HG02798 (cell line): Measurements from ENCODE around the gene PDE1A.

ENCODE experiments used
- ATAC-seq: cut with Tn5 transposase; IDR thresholded peaks from one replicate; pipeline ENCODE4 v1.9.1; 2021; ENCODE audit warnings: mild to moderate bottlenecking; ENCODE audit not compliant: unreplicated experiment, poor library complexity

The PDE1A gene

DNA sequence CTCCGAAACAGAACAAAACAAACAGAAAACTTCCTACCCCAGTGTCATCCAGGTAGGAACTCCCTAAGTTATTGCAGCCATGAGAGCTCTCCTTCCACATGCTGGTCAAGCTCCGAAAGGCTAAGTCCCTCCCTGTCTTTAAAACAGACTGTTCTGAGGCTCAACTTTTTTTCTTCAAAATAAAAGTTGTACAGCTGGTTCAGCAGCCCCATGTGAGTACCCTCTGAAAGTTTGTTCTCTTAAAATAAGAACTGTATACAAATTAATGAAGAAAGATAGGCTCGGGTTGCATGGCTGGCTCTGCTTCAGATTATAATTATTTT lies at the start of gene PDE1A:
PDE1A (minus strand) TSS at position 119 of the 323 bp plus-strand sequence.
- no peak for ATAC-seq

DNA sequence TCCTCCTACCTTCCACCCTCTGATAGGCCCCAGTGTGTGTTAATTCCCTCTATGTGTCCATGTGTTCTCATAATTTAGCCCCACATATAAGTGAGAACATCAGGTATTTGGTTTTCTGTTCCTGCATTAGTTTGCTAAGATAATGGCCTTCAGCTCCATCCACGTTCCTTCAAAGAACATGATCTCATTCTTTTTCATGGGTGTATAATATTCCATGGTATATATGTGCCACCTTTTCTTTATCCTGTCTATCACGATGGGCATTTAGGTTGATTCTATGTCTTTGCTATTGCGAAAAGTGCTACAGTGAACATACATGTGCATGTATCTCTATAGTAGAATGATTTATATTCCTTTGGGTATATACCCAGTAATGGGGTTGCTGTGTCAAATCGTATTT lies 46.8 kb upstream of the PDE1A start:
- no peak for ATAC-seq

DNA sequence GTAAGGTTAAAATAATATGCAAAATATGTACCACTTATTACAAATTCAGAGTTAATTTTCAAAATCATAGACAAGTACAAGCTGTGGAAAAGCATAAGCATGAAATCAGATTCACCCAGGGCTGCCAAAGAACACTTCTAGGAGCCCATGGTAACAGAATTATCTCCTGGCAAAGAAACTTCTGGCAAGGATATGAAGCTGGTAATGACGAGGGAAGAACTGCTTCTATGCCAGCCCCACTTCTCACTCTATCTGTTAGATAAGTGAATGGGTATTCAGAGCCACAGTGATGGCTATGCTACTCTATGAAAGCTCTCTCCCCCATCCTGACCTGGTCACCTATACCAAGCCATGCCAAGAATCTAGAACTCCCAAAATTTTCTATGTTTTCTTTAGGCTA lies 36.9 kb upstream of the PDE1A start:
- no peak for ATAC-seq

DNA sequence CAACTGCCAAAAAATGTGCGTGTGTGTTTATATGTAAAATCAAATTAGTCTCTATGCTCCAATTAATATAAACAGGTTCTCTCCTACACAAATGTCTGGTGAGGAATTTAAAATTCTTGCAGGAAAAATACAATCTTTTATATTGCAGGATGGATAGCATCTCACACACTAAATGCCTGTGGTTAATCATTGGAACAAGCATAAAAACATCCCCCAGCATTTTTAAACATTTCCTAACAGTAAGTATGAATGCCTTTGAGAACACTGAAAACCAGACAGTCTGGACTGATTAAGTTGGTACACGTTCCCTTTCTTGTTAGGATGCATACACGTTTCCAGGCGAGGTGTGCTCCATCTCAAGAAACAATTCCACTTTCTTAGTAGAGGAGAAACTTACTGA lies 29.9 kb upstream of the PDE1A start:
- no peak for ATAC-seq

DNA sequence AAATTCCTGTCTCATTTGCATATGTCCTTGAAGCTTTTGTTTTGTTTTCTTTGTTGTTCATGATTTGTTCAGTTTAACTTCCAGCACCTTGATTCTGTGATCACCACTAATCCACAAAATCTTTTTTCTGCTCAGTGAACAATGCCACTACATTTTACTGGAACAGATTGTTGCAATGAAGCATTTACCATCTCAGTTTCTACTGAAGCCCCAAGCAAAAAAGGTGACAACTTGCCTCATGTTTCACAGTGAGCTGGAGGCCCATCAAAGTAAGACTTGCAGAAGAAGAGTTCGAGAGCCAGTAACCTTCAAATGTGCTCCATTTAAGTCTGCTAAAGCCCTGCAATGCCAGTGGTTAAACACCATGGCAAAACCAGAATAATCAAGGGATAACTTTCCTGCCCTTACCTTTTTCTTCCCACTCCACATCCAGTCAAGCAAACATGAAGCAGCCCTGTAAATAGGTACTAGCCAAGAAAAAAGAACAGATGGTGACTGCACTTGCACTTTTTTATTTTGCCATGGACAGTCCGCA lies 25.7 kb upstream of the PDE1A start:
- ATAC-seq: no peak

GRCh38 chr2:182448371-182448770 lies 21.5 kb upstream of the PDE1A start:
- ATAC-seq: no peak

DNA sequence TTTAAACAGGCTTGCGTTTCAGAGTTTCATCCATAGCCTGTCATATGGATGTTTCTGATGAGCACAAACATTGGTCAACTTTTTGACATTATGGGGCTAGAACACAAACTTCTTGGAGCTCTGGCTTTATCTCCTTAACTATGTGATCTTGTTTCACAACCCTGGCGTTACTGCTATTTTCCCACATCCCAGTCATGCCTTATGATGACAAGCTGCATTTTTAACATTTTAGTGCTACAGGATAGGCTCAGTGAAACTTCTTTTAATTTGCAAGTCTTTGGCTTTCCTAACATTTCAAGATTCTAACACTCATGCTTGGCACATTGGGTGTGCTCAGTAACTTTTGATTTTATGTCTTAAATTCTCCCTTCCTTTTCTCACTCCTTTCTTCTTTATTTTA lies 21.0 kb upstream of the PDE1A start:
- no peak for ATAC-seq

DNA sequence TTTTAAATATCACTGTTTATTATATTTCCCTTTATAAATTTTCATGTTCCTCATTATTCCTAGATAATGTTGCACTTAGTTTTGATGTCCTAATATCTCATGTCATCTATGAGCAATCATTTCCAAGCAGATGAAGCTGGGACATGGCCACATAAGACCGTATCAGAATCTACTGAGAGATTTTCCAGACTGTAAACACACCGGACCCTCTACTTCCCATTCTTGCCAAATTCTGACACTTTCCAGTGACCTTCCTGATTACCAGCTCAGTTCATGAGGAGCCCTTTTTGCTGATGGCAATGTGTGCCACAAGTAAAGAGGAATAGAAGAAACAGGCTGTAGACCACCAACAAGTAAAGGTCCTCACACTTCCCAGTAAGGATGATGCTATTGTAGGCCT lies 20.3 kb upstream of the PDE1A start:
- no peak for ATAC-seq

DNA sequence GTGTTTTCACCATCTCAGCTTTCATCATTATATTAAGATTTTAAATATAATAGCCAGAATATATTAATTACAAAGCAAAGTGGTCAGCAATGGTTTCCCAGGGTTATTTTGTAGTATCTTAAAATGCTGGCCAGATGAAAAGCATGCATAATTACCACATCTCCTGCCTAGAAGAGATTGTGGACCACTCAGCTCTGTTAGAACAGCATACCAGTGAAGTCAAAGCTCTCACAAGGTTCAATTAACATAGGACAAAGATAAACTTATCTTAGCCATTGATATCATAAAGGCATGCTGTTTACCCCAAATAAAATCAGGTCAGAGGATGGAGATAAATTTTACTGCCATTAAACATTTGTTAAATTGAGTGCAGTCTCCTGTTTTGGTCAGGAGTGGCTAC lies 19.3 kb upstream of the PDE1A start:
- ATAC-seq: no peak

DNA sequence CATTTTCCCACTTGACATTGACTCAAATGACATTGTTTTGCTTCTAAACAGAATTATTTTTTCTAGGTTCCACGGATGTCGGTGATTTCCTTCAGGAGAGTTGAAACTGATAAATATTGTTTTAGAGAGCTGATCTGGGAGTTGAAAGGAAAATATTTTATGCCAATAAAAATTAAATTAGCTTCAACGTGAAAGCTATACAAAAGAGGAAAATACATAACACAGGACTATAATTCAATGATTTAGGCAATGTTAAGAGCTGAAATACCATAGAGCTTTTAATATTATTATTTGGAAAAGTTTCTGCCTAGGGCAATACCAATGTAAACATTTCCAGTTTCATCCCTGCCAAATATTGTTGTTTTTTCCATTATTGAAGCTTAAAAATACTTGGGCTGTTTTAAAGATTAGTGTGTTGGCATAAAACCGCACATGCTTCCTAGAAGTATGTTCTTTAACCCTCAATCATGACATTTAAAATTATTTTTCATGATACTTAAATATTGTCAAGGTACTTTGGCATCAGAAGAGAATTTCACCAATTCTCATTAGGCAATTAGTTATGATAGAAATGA lies 18.6 kb upstream of the PDE1A start:
- ATAC-seq: no peak

DNA sequence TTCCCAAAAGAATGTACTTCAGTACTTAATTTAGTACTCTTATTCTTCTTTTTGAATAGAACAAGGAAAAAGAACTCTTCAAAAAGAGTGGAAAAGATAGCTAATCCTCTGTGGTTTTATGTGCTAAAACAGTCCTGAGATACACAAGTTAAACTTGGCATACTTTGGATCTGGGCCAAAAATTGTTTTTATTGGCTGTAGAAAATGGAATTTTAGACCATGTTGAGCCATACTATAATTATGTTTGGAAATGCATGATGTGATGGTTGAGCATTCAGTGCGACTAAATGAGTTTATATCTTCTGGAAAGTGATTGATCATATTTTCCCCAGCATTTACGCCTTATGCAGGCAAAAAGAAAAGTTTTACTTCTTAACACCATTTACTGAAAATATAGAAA lies 18.0 kb upstream of the PDE1A start:
- no peak for ATAC-seq

GRCh38 chr2:182444170-182444569 lies 17.3 kb upstream of the PDE1A start:
- ATAC-seq: peak; percentile 37

DNA sequence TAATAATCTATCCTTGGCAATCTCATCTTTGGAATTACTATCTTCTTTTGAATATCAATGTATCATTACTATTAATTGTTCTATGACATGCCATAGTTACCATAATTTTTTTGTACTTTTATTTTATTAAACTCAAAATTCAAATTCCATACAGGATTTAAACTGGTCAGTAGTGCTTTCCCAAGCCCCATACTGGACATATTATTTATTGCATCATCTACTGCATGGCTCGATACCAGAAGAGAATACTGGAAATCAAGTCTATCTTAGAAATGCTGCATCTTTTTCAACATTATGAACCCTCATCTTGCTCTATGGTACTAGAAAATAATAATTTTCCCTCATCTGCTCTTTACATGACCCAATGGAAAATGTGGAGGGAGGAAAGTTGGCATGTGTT lies 9.4 kb upstream of the PDE1A start:
- ATAC-seq: no peak

DNA sequence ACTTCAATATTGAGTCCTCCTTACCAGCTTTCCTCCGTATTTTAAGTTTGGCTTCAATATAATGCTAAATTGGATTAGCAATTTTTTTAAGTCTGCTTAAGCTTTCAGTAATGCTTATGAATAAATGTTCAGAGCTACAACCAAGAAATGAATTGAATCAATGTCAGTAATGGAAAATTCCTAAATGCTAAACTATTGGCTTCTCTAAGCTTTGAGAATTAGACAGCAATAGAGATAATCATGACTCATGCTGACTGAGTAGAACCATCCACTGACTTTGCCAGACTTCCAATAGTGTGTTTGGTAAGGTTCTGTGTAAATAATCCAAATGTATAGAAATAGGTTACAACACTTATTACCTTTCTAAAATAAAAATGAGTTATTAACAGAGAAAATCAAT lies 8.9 kb upstream of the PDE1A start:
- no peak for ATAC-seq

- ATAC-seq: no peak
Measured at GRCh38 chr2:182432051-182432450, 5.2 kb upstream of the PDE1A start.

DNA sequence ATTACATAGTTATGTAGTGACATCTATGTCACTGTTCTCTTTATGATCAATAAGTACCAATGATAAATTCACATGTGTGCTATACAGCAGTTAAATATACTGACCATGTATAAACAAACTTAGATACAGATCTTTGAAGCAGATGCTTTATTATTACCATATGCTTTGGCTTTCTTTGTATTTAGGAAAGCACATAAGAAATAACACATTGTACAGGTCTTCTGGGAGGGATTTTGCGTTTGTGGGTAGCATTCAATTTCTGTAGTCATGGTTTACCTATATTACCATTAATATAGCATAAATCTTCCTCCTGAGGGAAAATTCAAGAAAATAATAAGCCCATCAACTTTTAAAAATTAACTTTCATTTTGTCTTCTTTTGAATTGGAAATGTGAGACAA lies 1.6 kb upstream of the PDE1A start:
- ATAC-seq: no peak

DNA sequence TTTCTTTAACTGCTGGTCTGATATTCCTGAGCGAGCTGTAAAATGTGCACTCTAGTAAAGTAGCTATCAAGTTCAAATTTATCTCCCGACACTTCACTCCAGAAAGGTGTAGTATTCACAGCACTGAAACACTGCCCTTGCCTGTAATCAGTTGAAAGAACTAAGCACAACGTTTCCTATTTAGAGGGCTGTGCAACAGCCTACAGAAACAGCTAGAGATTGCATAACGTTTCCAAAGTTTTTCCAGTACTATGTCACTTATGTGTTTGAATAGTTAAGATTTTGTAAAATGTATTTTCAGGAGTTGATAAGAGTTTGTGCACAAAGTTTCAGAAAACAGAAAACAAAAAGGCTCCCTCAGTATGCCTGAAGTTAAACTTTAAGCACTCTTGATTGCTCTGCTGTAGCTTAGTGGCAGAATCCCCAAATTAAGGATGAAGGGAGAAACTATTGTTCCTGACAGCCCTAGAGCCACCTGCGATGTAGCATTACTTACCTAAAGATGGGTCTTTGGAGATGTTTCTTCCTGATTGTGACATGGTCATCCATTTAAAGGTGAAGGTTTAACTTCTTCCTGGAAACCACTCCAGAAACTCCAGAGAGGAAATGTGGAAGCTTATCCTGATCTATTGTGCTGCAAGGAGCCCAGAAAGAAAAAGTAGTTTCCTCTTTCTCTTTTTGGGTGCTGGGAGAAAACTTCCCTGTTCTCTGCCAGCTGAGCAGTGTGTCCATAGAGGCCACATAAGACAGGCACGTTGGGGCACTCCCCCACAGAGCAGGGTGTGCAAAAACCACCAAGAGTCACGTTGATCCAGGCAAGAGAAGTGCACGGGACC lies 536 bp downstream of the PDE1A start:
- ATAC-seq: no peak

GRCh38 chr2:182422864-182423263 lies 4.0 kb downstream of the PDE1A start:
- no peak for ATAC-seq

- no peak for ATAC-seq
Measured at GRCh38 chr2:182420669-182421068, 6.2 kb downstream of the PDE1A start.

DNA sequence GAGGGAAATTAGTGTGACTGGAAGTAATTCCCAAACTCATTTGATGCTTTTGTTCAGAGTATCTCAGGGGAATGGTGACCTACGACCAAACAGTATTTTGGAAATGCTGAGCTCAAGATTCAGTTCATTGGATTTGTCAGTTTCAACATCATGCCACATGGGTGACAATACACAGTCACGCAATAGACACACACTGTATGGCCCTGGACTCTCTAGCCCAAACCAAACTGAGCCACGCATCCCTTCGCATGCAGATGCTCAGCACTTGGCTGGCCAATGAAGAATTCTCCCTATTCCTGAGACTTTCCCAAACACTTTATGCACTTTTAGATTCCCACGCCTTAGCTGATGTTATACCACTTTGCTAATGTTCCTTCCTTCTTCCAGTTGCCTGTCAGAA lies 10.0 kb downstream of the PDE1A start:
- no peak for ATAC-seq

GRCh38 chr2:182416191-182416590 lies 10.6 kb downstream of the PDE1A start:
- ATAC-seq: no peak

- no peak for ATAC-seq
Measured at GRCh38 chr2:182415771-182416170, 11.1 kb downstream of the PDE1A start.
